ENCODE measurements around the gene SH3RF3.

SH3RF3 gene

GRCh38 chr2:109500910-109501309, 371.9 kb downstream of the SH3RF3 start:
- H3K4me2 ChIP-seq (ENCODE audit: low read length, poor library complexity, severe bottlenecking) = no peak overlapping the region
- no peak overlapping the region for H2BK15ac ChIP-seq (ENCODE audit: low read depth, poor library complexity, severe bottlenecking)
- 90% methylated on average over 6 of the region's 8 CpGs for WGBS
- H3K79me1 ChIP-seq (replicated peaks; ENCODE audit: low read length, poor library complexity, severe bottlenecking) = no peaks in the 10 kb centered on the region
- no peak overlapping the region for H2BK120ac ChIP-seq (ENCODE audit: low read depth, low read length)
- H3K23ac ChIP-seq (ENCODE audit: low read length in 2 of 2) = no peak overlapping the region
- no peak overlapping the region for H3K4me3 ChIP-seq (ENCODE audit: insufficient read depth in 1 of 2, low read depth in 1 of 2, low read length in 2 of 2)
- H3K9ac ChIP-seq (ENCODE audit: low read length) = no peak overlapping the region
- no peak for DNase-seq
- H3K4me1 ChIP-seq (ENCODE audit: control insufficient read depth, insufficient read depth, low read depth, low read length) = peaks cover 13% of the 10 kb centered on the region
- H3K27me3 ChIP-seq (ENCODE audit: control insufficient read depth in 1 of 2, insufficient read depth in 1 of 2, low read length in 2 of 2) = peaks cover 0 to 3% of the 10 kb centered on the region in 2 experiments
- H4K8ac ChIP-seq (ENCODE audit: low read length) = no peak overlapping the region
- H3K9me3 ChIP-seq (ENCODE audit: control insufficient read depth, low read length) = peaks cover 3% of the 10 kb centered on the region
- no peak overlapping the region for H4K91ac ChIP-seq (ENCODE audit: low read length)
- no peak overlapping the region for H3K27ac ChIP-seq (ENCODE audit: low read length, poor library complexity, severe bottlenecking)
- no peak overlapping the region for H2AK5ac ChIP-seq (ENCODE audit: low read length, severe bottlenecking)
- no peak overlapping the region for H2BK5ac ChIP-seq (ENCODE audit: low read depth, low read length, poor library complexity, severe bottlenecking)
- no peak overlapping the region for H2BK12ac ChIP-seq (ENCODE audit: low read length in 2 of 2)
- H3K4ac ChIP-seq (ENCODE audit: low read depth in 1 of 2, low read length in 2 of 2) = no peak overlapping the region
- H3K14ac ChIP-seq (ENCODE audit: low read length in 2 of 2) = no peak overlapping the region
- H3K36me3 ChIP-seq (ENCODE audit: control insufficient read depth in 1 of 2, insufficient read depth in 2 of 2, low read depth in 1 of 2, low read length in 2 of 2) = peaks cover 2 to 17% of the 10 kb centered on the region in 2 experiments
- H2AFZ ChIP-seq (ENCODE audit: low read depth, low read length) = no peak overlapping the region
- H3K18ac ChIP-seq (ENCODE audit: low read depth in 1 of 2, low read length in 2 of 2) = no peak overlapping the region

- H2BK12ac ChIP-seq (ENCODE audit: low read length in 2 of 2) = no peak overlapping the region
- WGBS = 97% methylated on average over 21 of the region's 21 CpGs
- no peak overlapping the region for H4K8ac ChIP-seq (ENCODE audit: low read length)
These were observed 372.5 kb downstream of the SH3RF3 start for GRCh38 chr2:109501461-109501860.

GRCh38 chr2:109503191-109503590, 374.2 kb downstream of the SH3RF3 start:
- no peak overlapping the region for H3K4ac ChIP-seq (ENCODE audit: low read depth in 1 of 2, low read length in 2 of 2)
- H3K27me3 ChIP-seq (ENCODE audit: control insufficient read depth in 1 of 2, insufficient read depth in 1 of 2, low read length in 2 of 2) = peaks cover 0 to 18% of the 10 kb centered on the region in 2 experiments
- H2BK15ac ChIP-seq (ENCODE audit: low read depth, poor library complexity, severe bottlenecking) = no peak overlapping the region
- no peak overlapping the region for H3K27ac ChIP-seq (ENCODE audit: low read length, poor library complexity, severe bottlenecking)
- no peak overlapping the region for H3K23ac ChIP-seq (ENCODE audit: low read length in 2 of 2)
- peaks cover 0 to 20% of the 10 kb centered on the region in 2 experiments for H3K36me3 ChIP-seq (ENCODE audit: control insufficient read depth in 1 of 2, insufficient read depth in 2 of 2, low read depth in 1 of 2, low read length in 2 of 2)
- peaks cover 4% of the 10 kb centered on the region for H3K9me3 ChIP-seq (ENCODE audit: control insufficient read depth, low read length)
- H2BK5ac ChIP-seq (ENCODE audit: low read depth, low read length, poor library complexity, severe bottlenecking) = no peak overlapping the region
- no peak overlapping the region for H3K18ac ChIP-seq (ENCODE audit: low read depth in 1 of 2, low read length in 2 of 2)
- no peak overlapping the region for H2BK12ac ChIP-seq (ENCODE audit: low read length in 2 of 2)
- H2AK5ac ChIP-seq (ENCODE audit: low read length, severe bottlenecking) = no peak overlapping the region
- no peak overlapping the region for H3K9ac ChIP-seq (ENCODE audit: low read length)
- no peak overlapping the region for H4K91ac ChIP-seq (ENCODE audit: low read length)
- H4K8ac ChIP-seq (ENCODE audit: low read length) = no peak overlapping the region
- no peak overlapping the region for H3K4me3 ChIP-seq (ENCODE audit: insufficient read depth in 1 of 2, low read depth in 1 of 2, low read length in 2 of 2)
- H3K14ac ChIP-seq (ENCODE audit: low read length in 2 of 2) = no peak overlapping the region
- no peak overlapping the region for H3K4me2 ChIP-seq (ENCODE audit: low read length, poor library complexity, severe bottlenecking)
- no peak overlapping the region for H2BK120ac ChIP-seq (ENCODE audit: low read depth, low read length)
- DNase-seq = no peak
- no peak overlapping the region for H2AFZ ChIP-seq (ENCODE audit: low read depth, low read length)
- WGBS = 96% methylated on average over 3 of the region's 5 CpGs
- peaks cover 7% of the 10 kb centered on the region for H3K4me1 ChIP-seq (ENCODE audit: control insufficient read depth, insufficient read depth, low read depth, low read length)
- H3K79me1 ChIP-seq (replicated peaks; ENCODE audit: low read length, poor library complexity, severe bottlenecking) = no peaks in the 10 kb centered on the region

More at GRCh38 chr2:109501461-109501860, 372.5 kb downstream of the SH3RF3 start:
- H2AK5ac ChIP-seq (ENCODE audit: low read length, severe bottlenecking) = no peak overlapping the region
- H3K4me1 ChIP-seq (ENCODE audit: control insufficient read depth, insufficient read depth, low read depth, low read length) = peaks cover 13% of the 10 kb centered on the region
- H3K9ac ChIP-seq (ENCODE audit: low read length) = no peak overlapping the region
- peaks cover 0 to 17% of the 10 kb centered on the region in 2 experiments for H3K36me3 ChIP-seq (ENCODE audit: control insufficient read depth in 1 of 2, insufficient read depth in 2 of 2, low read depth in 1 of 2, low read length in 2 of 2)
- peaks cover 4% of the 10 kb centered on the region for H3K9me3 ChIP-seq (ENCODE audit: control insufficient read depth, low read length)
- no peak overlapping the region for H3K27ac ChIP-seq (ENCODE audit: low read length, poor library complexity, severe bottlenecking)
- no peak overlapping the region for H2BK5ac ChIP-seq (ENCODE audit: low read depth, low read length, poor library complexity, severe bottlenecking)
- no peak overlapping the region for H3K4me2 ChIP-seq (ENCODE audit: low read length, poor library complexity, severe bottlenecking)
- H2BK120ac ChIP-seq (ENCODE audit: low read depth, low read length) = no peak overlapping the region
- H2BK15ac ChIP-seq (ENCODE audit: low read depth, poor library complexity, severe bottlenecking) = no peak overlapping the region
- no peak for DNase-seq
- no peak overlapping the region for H4K91ac ChIP-seq (ENCODE audit: low read length)
- no peak overlapping the region for H2AFZ ChIP-seq (ENCODE audit: low read depth, low read length)
- H3K4me3 ChIP-seq (ENCODE audit: insufficient read depth in 1 of 2, low read depth in 1 of 2, low read length in 2 of 2) = no peak overlapping the region
- H3K4ac ChIP-seq (ENCODE audit: low read depth in 1 of 2, low read length in 2 of 2) = peak overlapping the region in 1 of 2 experiments; percentile 24
- H3K23ac ChIP-seq (ENCODE audit: low read length in 2 of 2) = no peak overlapping the region
- no peaks in the 10 kb centered on the region for H3K79me1 ChIP-seq (replicated peaks; ENCODE audit: low read length, poor library complexity, severe bottlenecking)
- no peak overlapping the region for H3K14ac ChIP-seq (ENCODE audit: low read length in 2 of 2)
- H3K27me3 ChIP-seq (ENCODE audit: control insufficient read depth in 1 of 2, insufficient read depth in 1 of 2, low read length in 2 of 2) = peaks cover 0 to 3% of the 10 kb centered on the region in 2 experiments
- H3K18ac ChIP-seq (ENCODE audit: low read depth in 1 of 2, low read length in 2 of 2) = no peak overlapping the region

- Histone ChIP-seq H3K27ac (ENCODE audit: low read length, poor library complexity, severe bottlenecking) (no peak overlapping the region), H3K23ac (ENCODE audit: low read length in 2 of 2) (no peak overlapping the region), H3K9ac (ENCODE audit: low read length) (no peak overlapping the region), H3K36me3 (ENCODE audit: control insufficient read depth in 1 of 2, insufficient read depth in 2 of 2, low read depth in 1 of 2, low read length in 2 of 2) (peaks cover 0 to 13% of the 10 kb centered on the region in 2 experiments), H2BK15ac (ENCODE audit: low read depth, poor library complexity, severe bottlenecking) (no peak overlapping the region), H2AK5ac (ENCODE audit: low read length, severe bottlenecking) (peak overlapping the region; percentile 4), H3K79me1 (replicated peaks; ENCODE audit: low read length, poor library complexity, severe bottlenecking) (no peaks in the 10 kb centered on the region), H3K4me3 (ENCODE audit: insufficient read depth in 1 of 2, low read depth in 1 of 2, low read length in 2 of 2) (no peak overlapping the region), H3K4me1 (ENCODE audit: control insufficient read depth, insufficient read depth, low read depth, low read length) (peaks cover 3% of the 10 kb centered on the region), H4K8ac (ENCODE audit: low read length) (no peak overlapping the region), H3K14ac (ENCODE audit: low read length in 2 of 2) (peak overlapping the region in 1 of 2 experiments; percentile 46), H2BK12ac (ENCODE audit: low read length in 2 of 2) (no peak overlapping the region), H3K9me3 (ENCODE audit: control insufficient read depth, low read length) (peaks cover 11% of the 10 kb centered on the region), H3K4me2 (ENCODE audit: low read length, poor library complexity, severe bottlenecking) (no peak overlapping the region), H4K91ac (ENCODE audit: low read length) (no peak overlapping the region), H2BK5ac (ENCODE audit: low read depth, low read length, poor library complexity, severe bottlenecking) (no peak overlapping the region), H2BK120ac (ENCODE audit: low read depth, low read length) (no peak overlapping the region), H2AFZ (ENCODE audit: low read depth, low read length) (no peak overlapping the region), H3K27me3 (ENCODE audit: control insufficient read depth in 1 of 2, insufficient read depth in 1 of 2, low read length in 2 of 2) (peaks cover 0 to 28% of the 10 kb centered on the region in 2 experiments), H3K18ac (ENCODE audit: low read depth in 1 of 2, low read length in 2 of 2) (no peak overlapping the region), H3K4ac (ENCODE audit: low read depth in 1 of 2, low read length in 2 of 2) (no peak overlapping the region)
- 85% methylated on average over 7 of the region's 7 CpGs for WGBS
- DNase-seq = peak; percentile 27
These were observed 378.2 kb downstream of the SH3RF3 start for GRCh38 chr2:109507217-109507616.

All from mesenchymal stem cell (in vitro differentiated cells and primary cell).